GM21529 (cell line): ENCODE data around the gene BRF1.
"Not testable (repeated sequence)": the region's sequence is repeated elsewhere in the genome, so short reads cannot be mapped to it uniquely, and the experiment has no call there.

Source experiments
- ATAC-seq: cut with Tn5 transposase; IDR thresholded peaks from one replicate; pipeline ENCODE4 v1.9.1; 2021; ENCODE audit not compliant: unreplicated experiment

BRF1 gene

GRCh38 chr14:105300542-105301102, at the start of gene BRF1:
BRF1 (minus strand) TSS chr14:105301001; CDS start chr14:105300629, 372 bp downstream.
- ATAC-seq = peak; percentile 85

- no peak for ATAC-seq
These were observed 49.2 kb upstream of the BRF1 start for GRCh38 chr14:105349992-105350391.

GRCh38 chr14:105348945-105349699, 48.3 kb upstream of the BRF1 start:
- ATAC-seq = no peak

GRCh38 chr14:105348169-105348944, 47.6 kb upstream of the BRF1 start:
- ATAC-seq = no peak

- ATAC-seq = no peak
These were observed 46.8 kb upstream of the BRF1 start for GRCh38 chr14:105347587-105347968.

GRCh38 chr14:105346876-105347586, 46.2 kb upstream of the BRF1 start:
- ATAC-seq = no peak

GRCh38 chr14:105346200-105346533, 45.4 kb upstream of the BRF1 start:
- ATAC-seq = no peak

GRCh38 chr14:105343194-105343593, 42.4 kb upstream of the BRF1 start:
- no peak for ATAC-seq

- ATAC-seq = no peak
These were observed 40.3 kb upstream of the BRF1 start for GRCh38 chr14:105340821-105341733.

GRCh38 chr14:105337966-105338741, 37.4 kb upstream of the BRF1 start:
- no peak for ATAC-seq

GRCh38 chr14:105337433-105337832, 36.6 kb upstream of the BRF1 start:
- ATAC-seq = no peak

- no peak for ATAC-seq
These were observed 35.9 kb upstream of the BRF1 start for GRCh38 chr14:105336477-105337287.

- ATAC-seq = no peak
These were observed 35.1 kb upstream of the BRF1 start for GRCh38 chr14:105335735-105336476.

GRCh38 chr14:105335231-105335542, 34.4 kb upstream of the BRF1 start:
- ATAC-seq = not testable (repeated sequence)

- no peak for ATAC-seq
These were observed 33.8 kb upstream of the BRF1 start for GRCh38 chr14:105334383-105335230.

- no peak for ATAC-seq
These were observed 33.0 kb upstream of the BRF1 start for GRCh38 chr14:105333613-105334364.

- no peak for ATAC-seq
These were observed 32.3 kb upstream of the BRF1 start for GRCh38 chr14:105333020-105333490.
